Adrenal gland (tissue), 5 donors: ENCODE measurements around the gene BATF.

Experiments
- POLR2A ChIP-seq, 2 donors: fragments of 450-650 bp; IDR thresholded peaks; one replicate each; pipeline ENCODE4 v1.6.1; 2017; ENCODE audit warnings: antibody characterized with exemption in 2 of 2, mild to moderate bottlenecking in 2 of 2, moderate library complexity in 1 of 2
- TF ChIP-seq, protein P1 (sequence below), 6 experiments: fragments of 450-650 bp in 4 of 6; fragments of 200-600 bp in 2 of 6; sonication (generic) in 1 of 6; IDR thresholded peaks; 1 replicate in 5 of 6; 2 replicates in 1 of 6; pipeline versions ENCODE4 v1.5.1 to v1.8.0; 2016 to 2021; ENCODE audit warnings: antibody characterized with exemption in 6 of 6, mild to moderate bottlenecking in 2 of 6, moderate library complexity in 1 of 6
- donor health status: DM: no; HTN: no; CAD: no.

DNA sequence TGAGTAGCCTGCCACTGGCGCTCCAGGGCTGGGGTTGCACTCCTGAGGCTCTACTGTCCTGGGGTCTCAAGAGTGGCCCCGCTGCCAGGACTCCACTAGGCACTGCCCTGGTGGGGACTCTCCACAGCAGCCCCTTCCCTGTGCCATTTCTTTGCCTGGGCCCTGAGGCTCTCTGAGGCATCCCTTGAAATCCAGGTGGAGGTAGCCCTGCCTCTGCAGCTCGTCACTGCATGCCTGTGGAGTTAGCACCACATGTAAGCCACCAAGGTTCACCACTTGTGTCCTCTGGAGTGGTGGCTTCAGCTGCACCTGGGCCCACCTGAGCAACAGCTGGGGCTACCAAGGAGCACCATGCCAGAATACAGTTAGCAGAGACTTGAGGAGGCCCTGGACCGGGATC, 39.9 kb upstream of the BATF start:
- TF ChIP-seq, protein P1, sequence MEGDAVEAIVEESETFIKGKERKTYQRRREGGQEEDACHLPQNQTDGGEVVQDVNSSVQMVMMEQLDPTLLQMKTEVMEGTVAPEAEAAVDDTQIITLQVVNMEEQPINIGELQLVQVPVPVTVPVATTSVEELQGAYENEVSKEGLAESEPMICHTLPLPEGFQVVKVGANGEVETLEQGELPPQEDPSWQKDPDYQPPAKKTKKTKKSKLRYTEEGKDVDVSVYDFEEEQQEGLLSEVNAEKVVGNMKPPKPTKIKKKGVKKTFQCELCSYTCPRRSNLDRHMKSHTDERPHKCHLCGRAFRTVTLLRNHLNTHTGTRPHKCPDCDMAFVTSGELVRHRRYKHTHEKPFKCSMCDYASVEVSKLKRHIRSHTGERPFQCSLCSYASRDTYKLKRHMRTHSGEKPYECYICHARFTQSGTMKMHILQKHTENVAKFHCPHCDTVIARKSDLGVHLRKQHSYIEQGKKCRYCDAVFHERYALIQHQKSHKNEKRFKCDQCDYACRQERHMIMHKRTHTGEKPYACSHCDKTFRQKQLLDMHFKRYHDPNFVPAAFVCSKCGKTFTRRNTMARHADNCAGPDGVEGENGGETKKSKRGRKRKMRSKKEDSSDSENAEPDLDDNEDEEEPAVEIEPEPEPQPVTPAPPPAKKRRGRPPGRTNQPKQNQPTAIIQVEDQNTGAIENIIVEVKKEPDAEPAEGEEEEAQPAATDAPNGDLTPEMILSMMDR (IDR thresholded peaks at IDR 0.05) = no peak
- no peak for TF ChIP-seq POLR2A (IDR thresholded peaks at IDR 0.05)
